GOT3 (cell line): Measurements from ENCODE around the gene WIPF1.

Experiments
- DNase-seq: peaks from one replicate; lab custom pipeline; 2025; ENCODE audit warnings: mixed read lengths; lab: John Stamatoyannopoulos, UW

Gene WIPF1

GRCh38 chr2:174540893-174541292, 56.7 kb downstream of the WIPF1 start:
- DNase-seq, result no peak

DNA sequence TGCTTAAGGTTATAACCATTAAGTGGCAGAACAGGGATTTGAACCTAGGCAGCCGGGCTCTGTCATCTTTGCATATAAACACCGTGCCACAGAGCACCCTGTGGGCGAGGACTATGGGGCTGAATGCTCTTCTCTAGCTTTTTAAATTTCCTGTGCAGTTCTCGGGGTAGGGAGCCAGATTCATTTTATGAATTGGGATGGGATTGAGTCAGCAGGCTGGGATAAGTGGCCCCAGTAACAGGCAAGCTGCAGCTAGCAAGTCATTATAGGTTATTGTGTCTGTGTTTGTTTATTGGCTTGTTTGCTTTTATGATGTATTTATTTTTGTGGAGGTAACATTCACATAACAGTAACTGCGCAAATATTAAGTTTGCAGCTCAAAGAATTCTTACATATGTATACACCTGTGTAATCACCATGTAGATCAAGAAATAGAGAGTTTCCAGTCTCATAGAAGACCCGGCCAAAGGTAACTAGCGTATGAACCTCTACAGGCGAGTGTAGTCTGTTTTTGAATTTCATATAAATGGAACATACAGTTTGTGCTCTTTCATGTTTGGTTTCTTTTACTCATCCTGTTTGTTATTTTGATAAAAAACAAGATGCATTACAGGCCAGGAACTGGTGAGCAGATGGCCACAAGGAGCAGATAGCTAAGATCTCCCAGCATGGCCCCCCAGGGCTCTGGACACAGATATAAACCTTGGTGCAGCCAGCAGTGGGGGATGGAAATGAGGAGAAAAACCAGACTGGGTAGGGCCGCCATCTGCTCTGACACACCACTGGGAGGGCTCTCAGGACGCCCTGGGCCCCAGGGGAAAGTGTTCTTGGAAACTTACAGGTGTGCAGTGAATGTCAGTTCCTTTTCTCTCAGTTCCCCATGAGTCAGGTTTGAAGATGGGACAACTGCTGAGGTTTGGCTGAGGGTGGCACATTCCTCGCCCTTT, 61.6 kb downstream of the WIPF1 start:
- DNase-seq, result no peak

DNA sequence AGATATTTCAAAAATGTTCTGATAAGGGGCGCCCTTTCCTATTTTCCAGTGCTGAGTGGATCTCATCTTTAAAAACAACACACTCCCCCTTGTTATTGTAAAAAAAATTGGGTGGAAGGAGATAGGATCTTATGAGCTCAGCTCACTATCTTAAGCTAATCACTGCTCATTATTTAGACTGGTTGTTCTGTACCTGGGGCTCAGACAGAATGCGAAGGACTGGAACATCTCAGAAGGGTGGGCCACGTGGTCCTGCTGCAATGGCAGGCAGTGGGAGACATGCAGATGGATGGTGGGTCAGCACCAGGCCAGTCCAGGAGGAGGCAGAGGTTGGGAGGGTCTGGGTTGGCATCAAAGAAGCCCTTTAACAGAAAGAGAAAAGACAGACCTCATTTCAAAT, 62.5 kb downstream of the WIPF1 start:
- DNase-seq, result no peak

GRCh38 chr2:174529916-174530315, 67.7 kb downstream of the WIPF1 start:
- DNase-seq, result no peak

- DNase-seq, result no peak
These were observed 69.6 kb downstream of the WIPF1 start for GRCh38 chr2:174527959-174528358.

- DNase-seq, result no peak
These were observed 70.4 kb downstream of the WIPF1 start for GRCh38 chr2:174527101-174527721.

GRCh38 chr2:174524527-174524926, 73.1 kb downstream of the WIPF1 start:
- no peak for DNase-seq

DNA sequence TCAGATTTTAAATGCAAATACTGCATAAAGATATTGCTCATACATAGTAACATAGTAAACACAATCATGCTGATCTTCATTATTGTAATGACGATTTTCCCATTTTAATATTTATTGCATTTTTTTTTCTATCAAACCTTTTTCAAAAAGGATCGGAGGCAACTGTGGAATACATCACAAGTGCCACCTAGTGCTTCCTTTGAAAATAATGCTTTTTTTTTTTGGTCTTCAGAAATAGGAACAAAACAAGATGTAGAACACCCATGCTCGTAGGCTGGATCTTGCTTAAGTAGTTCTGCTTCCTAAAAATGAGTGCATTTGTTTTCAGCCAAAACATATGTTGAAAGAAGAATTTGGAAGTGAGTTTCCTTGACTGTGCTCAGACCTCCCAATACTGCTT, 75.1 kb downstream of the WIPF1 start:
- no peak for DNase-seq

DNA sequence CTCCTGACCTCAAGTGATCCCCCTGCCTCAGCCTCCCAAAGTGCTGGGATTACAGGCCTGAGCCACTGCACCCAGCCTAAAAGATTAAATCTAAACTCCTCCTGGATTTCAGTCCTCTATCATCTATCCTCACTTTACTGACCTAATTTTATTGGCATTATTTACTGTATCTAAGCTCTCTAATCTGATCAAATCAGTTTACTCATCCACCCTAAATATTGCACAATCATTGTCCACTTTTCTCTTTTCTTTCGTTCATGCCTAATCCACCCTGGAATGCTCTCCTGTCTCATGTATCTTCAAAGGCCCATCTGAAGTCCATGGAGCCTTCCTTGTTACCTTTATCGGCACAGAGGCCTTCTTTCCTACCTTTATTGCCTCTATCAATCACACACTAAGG, 79.2 kb downstream of the WIPF1 start:
- no peak for DNase-seq

DNA sequence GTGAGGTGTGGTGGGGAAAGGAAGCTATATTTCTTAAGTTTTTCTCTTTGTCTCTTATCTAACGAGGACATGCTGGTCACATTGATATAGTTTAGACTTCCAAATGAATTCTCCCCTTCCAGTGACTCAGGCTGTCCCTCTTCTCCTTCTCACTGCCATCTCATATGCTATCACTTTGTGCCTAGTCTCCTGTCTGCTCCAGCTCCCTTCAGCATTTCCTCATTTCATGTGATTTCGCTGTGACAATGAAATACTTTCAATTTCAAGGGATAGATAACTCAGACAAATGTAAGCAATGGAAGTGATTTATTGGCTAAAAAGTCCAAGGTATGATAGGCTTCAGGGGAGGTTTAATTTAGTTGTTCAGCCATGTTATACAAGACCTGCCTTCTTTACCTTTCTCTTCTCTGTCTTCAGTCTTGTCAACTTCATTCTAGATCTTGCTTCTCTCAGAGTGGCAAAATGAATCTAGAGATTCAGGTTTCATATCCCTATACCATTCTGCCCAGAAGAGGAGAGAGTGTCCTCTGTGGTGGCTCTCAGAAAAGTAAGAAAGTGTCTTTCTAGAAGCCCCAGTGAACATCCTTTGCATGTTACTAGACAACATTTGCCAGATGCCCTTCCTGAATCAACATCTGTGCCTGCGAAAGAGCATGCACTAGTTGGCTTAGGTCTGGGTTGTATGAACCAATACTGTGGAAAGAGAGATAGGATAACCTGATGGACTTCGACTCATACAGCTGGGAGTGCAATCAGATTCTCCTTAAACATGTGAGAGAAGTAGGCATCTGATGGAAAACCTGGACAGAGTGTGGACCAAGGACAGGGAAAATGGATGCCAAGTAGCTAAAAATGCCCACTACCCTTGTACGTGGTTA, 80.9 kb downstream of the WIPF1 start:
- no peak for DNase-seq

DNA sequence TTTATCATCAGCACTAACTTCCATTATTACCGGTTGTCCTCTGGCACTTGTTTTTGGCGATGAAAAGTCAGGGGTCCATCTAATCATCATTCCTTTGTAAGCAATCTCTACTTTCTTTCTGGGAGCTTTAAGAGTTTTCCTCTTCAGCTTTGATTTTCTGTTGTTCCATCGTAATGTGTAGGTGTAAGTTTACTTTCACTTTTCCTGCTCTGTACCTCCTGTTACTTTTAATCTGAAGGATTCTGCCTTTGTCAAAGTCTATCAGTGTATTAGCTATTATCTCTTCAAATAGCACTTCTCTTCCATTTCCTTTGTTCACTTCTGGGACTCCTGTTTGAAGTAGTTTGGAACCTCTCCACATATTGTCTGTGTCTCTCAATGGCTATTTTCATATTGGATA, 85.3 kb downstream of the WIPF1 start:
- no peak for DNase-seq

- DNase-seq, result no peak
These were observed 85.9 kb downstream of the WIPF1 start for GRCh38 chr2:174511580-174512260.

DNA sequence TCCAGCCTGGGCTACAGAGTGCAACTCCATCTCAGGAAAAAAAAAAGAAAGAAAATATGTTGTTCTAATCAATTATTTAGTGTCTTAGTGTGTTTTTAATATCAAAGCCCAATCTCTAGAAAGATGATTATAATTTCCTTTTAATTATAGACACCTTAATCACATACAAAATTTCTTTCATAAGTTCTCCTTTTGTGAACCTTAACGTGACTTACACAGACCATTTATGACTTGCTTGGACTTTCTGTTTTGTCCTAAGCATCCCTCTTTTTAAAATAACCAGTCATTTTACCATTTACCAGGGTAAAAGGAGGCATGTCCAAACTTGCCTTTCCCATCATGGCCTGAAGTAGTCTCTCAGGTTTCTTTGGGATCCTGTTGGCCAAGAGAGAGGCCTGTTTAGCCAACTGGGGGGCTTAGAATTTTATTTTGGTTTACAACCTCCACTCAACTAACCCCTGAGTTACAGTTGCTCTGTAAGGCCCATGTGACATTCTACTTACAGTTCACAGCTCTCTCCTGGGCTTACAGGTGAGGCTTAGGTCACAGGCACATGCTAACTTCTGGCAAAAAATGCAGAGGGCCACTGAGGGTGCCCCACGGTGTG, 86.9 kb downstream of the WIPF1 start:
- no peak for DNase-seq
